H1 (cell line): ENCODE measurements around the gene KIFBP. TPM values are rescaled to one million over a fixed set of nuclear protein-coding genes. Genes with fewer than 3 reads are reported as not detected.

Source experiments
- CTCF ChIA-PET: fragments of 300-600 bp; sonication (Branson Sonifier 250); formaldehyde crosslinking; loops from one replicate; lab custom pipeline; 2021; ENCODE audit not compliant: partially characterized antibody; lab: Charles Lee
- POLR2A ChIA-PET: fragments of 300-600 bp; sonication (Branson Sonifier 250); formaldehyde crosslinking; loops from one replicate; lab custom pipeline; 2021; ENCODE audit warnings: inconsistent platforms; ENCODE audit not compliant: partially characterized antibody; lab: Charles Lee
- DNase-seq, 2 experiments: peaks; one replicate each; pipeline versions ENCODE4 v3.0.0 to v3.0.0-alpha.2; 2010 to 2022; ENCODE audit warnings: low spot score in 2 of 2, low read depth in 1 of 2, mixed read lengths in 1 of 2
- FAIRE-seq: peaks from 2 replicates; lab custom pipeline; 2011; peaks lifted over from hg19 to GRCh38; lab: Jason Lieb, UNC
- H2AFZ ChIP-seq: 2 replicates; pipeline ENCODE4 v1.8.1; 2012; ENCODE audit warnings: low read length, inconsistent platforms
- H2AK5ac ChIP-seq: 2 replicates; pipeline ENCODE4 v1.6.1; 2013; ENCODE audit warnings: low read depth, low read length
- H2BK120ac ChIP-seq: replicated peaks from 2 replicates; pipeline ENCODE3; 2013; ENCODE audit warnings: low read depth, low read length, inconsistent platforms
- H2BK12ac ChIP-seq: 2 replicates; pipeline ENCODE4 v1.6.1; 2013; ENCODE audit warnings: low read depth, low read length
- H2BK15ac ChIP-seq: 2 replicates; pipeline ENCODE4 v1.6.1; 2013; ENCODE audit warnings: low read length
- H2BK20ac ChIP-seq: 2 replicates; pipeline ENCODE4 v1.6.1; 2013; ENCODE audit warnings: low read length
- H2BK5ac ChIP-seq: 2 replicates; pipeline ENCODE4 v1.6.1; 2013; ENCODE audit warnings: low read depth, low read length
- H3K14ac ChIP-seq: 2 replicates; pipeline ENCODE4 v1.6.1; 2013; ENCODE audit warnings: inconsistent platforms; ENCODE audit not compliant: insufficient read length
- H3K18ac ChIP-seq: 2 replicates; pipeline ENCODE4 v1.6.1; 2013; ENCODE audit warnings: low read length; ENCODE audit errors: extremely low read depth
- H3K23ac ChIP-seq: 2 replicates; pipeline ENCODE4 v1.6.1; 2013; ENCODE audit warnings: inconsistent platforms; ENCODE audit not compliant: insufficient read length
- H3K23me2 ChIP-seq: 2 replicates; pipeline ENCODE4 v1.6.1; 2013; ENCODE audit warnings: low read depth, low read length
- H3K27ac ChIP-seq: 2 replicates; pipeline ENCODE4 v1.6.1; 2011; ENCODE audit warnings: low read depth, low read length, inconsistent platforms
- H3K27me3 ChIP-seq, 4 experiments: replicated peaks in 1 of 4; 1 replicate in 1 of 4; 2 replicates in 3 of 4; pipeline versions ENCODE4 v1.6.1 to v1.8.1; 2011 to 2013; ENCODE audit warnings: low read length in 3 of 4, mild to moderate bottlenecking in 3 of 4, inconsistent platforms in 2 of 4, mixed read lengths in 2 of 4, moderate library complexity in 1 of 4; ENCODE audit not compliant: control insufficient read depth in 3 of 4, insufficient read depth in 3 of 4; ENCODE audit errors: extremely low read depth in 1 of 4
- H3K36me3 ChIP-seq, 4 experiments: 2 replicates each; pipeline versions ENCODE4 v1.6.1 to v1.8.1; 2011 to 2013; ENCODE audit warnings: mild to moderate bottlenecking in 4 of 4, low read length in 3 of 4, moderate library complexity in 2 of 4, control low read depth in 1 of 4, inconsistent platforms in 1 of 4; ENCODE audit not compliant: insufficient read depth in 4 of 4, control insufficient read depth in 2 of 4
- H3K4ac ChIP-seq: replicated peaks from 2 replicates; pipeline ENCODE3; 2013; ENCODE audit warnings: low read length, low read depth, mixed read lengths, inconsistent platforms; ENCODE audit not compliant: insufficient read length
- H3K4me1 ChIP-seq, 4 experiments: replicated peaks in 1 of 4; 1 replicate in 1 of 4; 2 replicates in 3 of 4; pipeline versions ENCODE4 v1.6.1 to v1.8.1; 2011 to 2013; ENCODE audit warnings: low read length in 3 of 4, inconsistent platforms in 2 of 4, mixed read lengths in 1 of 4; ENCODE audit not compliant: insufficient read depth in 4 of 4, control insufficient read depth in 3 of 4
- H3K4me2 ChIP-seq, 2 experiments: 2 replicates each; pipeline versions ENCODE4 v1.6.1 to v1.8.1; 2011 to 2013; ENCODE audit warnings: low read depth in 2 of 2, low read length in 2 of 2, control low read depth in 1 of 2, inconsistent platforms in 1 of 2, mild to moderate bottlenecking in 1 of 2; ENCODE audit not compliant: insufficient read depth in 1 of 2
- H3K4me3 ChIP-seq, 4 experiments: fragments of 200-600, 300-600 bp in 1 of 4; sonication (generic), shearing (Covaris generic), sonication (Bioruptor Twin) in 1 of 4; 2 replicates each; pipeline versions ENCODE4 v1.5.1 to v1.8.1; 2011 to 2016; ENCODE audit warnings: low read length in 4 of 4, low read depth in 3 of 4, control low read depth in 2 of 4, inconsistent platforms in 2 of 4, mild to moderate bottlenecking in 2 of 4, mixed read lengths in 1 of 4, moderate library complexity in 1 of 4; ENCODE audit not compliant: insufficient read depth in 2 of 4; ENCODE audit errors: extremely low read depth in 1 of 4
- H3K56ac ChIP-seq: replicated peaks from 2 replicates; pipeline ENCODE3; 2013; ENCODE audit warnings: low read depth, mild to moderate bottlenecking, mixed read lengths, low read length, inconsistent platforms; ENCODE audit not compliant: insufficient read length
- H3K79me1 ChIP-seq: 2 replicates; pipeline ENCODE4 v1.6.1; 2013; ENCODE audit warnings: low read depth, low read length, control low read depth
- H3K79me2 ChIP-seq, 2 experiments: 2 replicates each; pipeline versions ENCODE4 v1.6.1 to v1.8.1; 2012 to 2013; ENCODE audit warnings: low read length in 2 of 2, mild to moderate bottlenecking in 2 of 2, inconsistent platforms in 1 of 2; ENCODE audit not compliant: insufficient read depth in 2 of 2, control insufficient read depth in 1 of 2
- H3K9ac ChIP-seq, 4 experiments: replicated peaks in 1 of 4; 1 replicate in 1 of 4; 2 replicates in 3 of 4; pipeline versions ENCODE4 v1.6.1 to v1.8.1; 2011 to 2013; ENCODE audit warnings: low read depth in 3 of 4, low read length in 3 of 4, control low read depth in 2 of 4, mild to moderate bottlenecking in 2 of 4, moderate library complexity in 2 of 4, inconsistent platforms in 1 of 4; ENCODE audit errors: extremely low read depth in 1 of 4
- H3K9me3 ChIP-seq, 2 experiments: 2 replicates each; pipeline versions ENCODE4 v1.6.1 to v1.8.1; 2012 to 2013; ENCODE audit warnings: mild to moderate bottlenecking in 2 of 2, moderate library complexity in 2 of 2, control low read depth in 1 of 2, inconsistent platforms in 1 of 2, low read depth in 1 of 2, low read length in 1 of 2, mixed read lengths in 1 of 2; ENCODE audit not compliant: insufficient read depth in 2 of 2
- H4K20me1 ChIP-seq, 2 experiments: replicated peaks in 1 of 2; 2 replicates each; pipeline versions ENCODE3 to v1.8.1; 2011 to 2013; ENCODE audit warnings: inconsistent platforms in 2 of 2, low read length in 2 of 2, mild to moderate bottlenecking in 1 of 2; ENCODE audit not compliant: insufficient read depth in 2 of 2, control insufficient read depth in 1 of 2
- H4K5ac ChIP-seq: 2 replicates; pipeline ENCODE4 v1.6.1; 2013; ENCODE audit warnings: low read length, low read depth, mixed read lengths, inconsistent platforms; ENCODE audit not compliant: insufficient read length
- H4K8ac ChIP-seq: 2 replicates; pipeline ENCODE4 v1.8.0; 2013; ENCODE audit warnings: mild to moderate bottlenecking, moderate library complexity, low read length, inconsistent platforms; ENCODE audit not compliant: insufficient read depth; ENCODE audit errors: extremely low read depth
- H4K91ac ChIP-seq: replicated peaks from 2 replicates; pipeline ENCODE3; 2013; ENCODE audit warnings: low read length, mixed read lengths, inconsistent platforms; ENCODE audit not compliant: insufficient read length
- BACH1 ChIP-seq: IDR thresholded peaks from 2 replicates; pipeline ENCODE4 v1.6.1; 2012; ENCODE audit warnings: low read length, improper control_type of control experiment
- CREB1 ChIP-seq: IDR thresholded peaks from 2 replicates; pipeline ENCODE4 v1.6.1; 2012; ENCODE audit warnings: inconsistent platforms
- PHF8 ChIP-seq: fragments of 200-600 bp; sonication (generic); conservative IDR thresholded peaks from 2 replicates; pipeline ENCODE4 v1.7.1; 2012; ENCODE audit warnings: low read depth, mild to moderate bottlenecking, inconsistent platforms, low read length, moderate library complexity
- SUZ12 ChIP-seq: fragments of 200-600 bp; sonication (generic); IDR thresholded peaks from 2 replicates; pipeline ENCODE4 v1.6.1; 2012; ENCODE audit warnings: mild to moderate bottlenecking, inconsistent platforms, low read length, moderate library complexity, mixed read lengths
- TAF7 ChIP-seq: optimal IDR thresholded peaks from 2 replicates; pipeline ENCODE3; 2011; ENCODE audit warnings: low read depth, mild to moderate bottlenecking, inconsistent platforms, low read length, moderate library complexity, borderline replicate concordance
- YY1 ChIP-seq: IDR thresholded peaks from 2 replicates; pipeline ENCODE4 v1.6.1; 2011; ENCODE audit warnings: low read depth, mild to moderate bottlenecking, low read length
- WGBS, 2 experiments: shearing (Covaris generic) in 1 of 2; methylation state at CpG; one replicate each; pipeline versions ENCODE4 v1.1.6 to v1.1.7; 2013 to 2015; ENCODE audit warnings: low lambda C conversion rate in 2 of 2, mixed read lengths in 2 of 2, inconsistent platforms in 1 of 2, low coverage in 1 of 2, missing lambda C conversion rate in 1 of 2; ENCODE audit not compliant: insufficient replicate concordance in 2 of 2, insufficient coverage in 1 of 2, insufficient read length in 1 of 2; ENCODE audit errors: extremely low coverage in 1 of 2, missing lambda C conversion rate in 1 of 2; 5-methylcytosine and 5-hydroxymethylcytosine counted together
- polyA plus RNA-seq, 7 experiments: library from polyadenylated mRNA; depleted of rRNA in 3 of 7; stranded (reverse) in 5 of 7; unstranded in 2 of 7; fragments of >200 nt in 5 of 7; fragments of 200-250 nt in 2 of 7; gene quantifications; 1 replicate in 5 of 7; 2 replicates in 1 of 7; 4 replicates in 1 of 7; pipeline versions ENCODE4 v1.2.1 to v1.2.3, GENCODE V29; 2011 to 2013; ENCODE audit warnings: missing spikeins in 2 of 7, mixed read lengths in 2 of 7
- total RNA-seq: library from RNA; stranded (reverse); fragmentation: NEBNext Ultra II Directional; extraction: Animal tissue kit (Norgen Biotek cat#: 25700); gene quantifications from 2 replicates; pipeline ENCODE4 v1.2.1, GENCODE V29; 2021
- TF ChIP-seq, protein P1 (sequence below): IDR thresholded peaks from 2 replicates; pipeline ENCODE4 v1.6.1; 2012; ENCODE audit warnings: inconsistent platforms
- TF ChIP-seq, protein P2 (sequence below): IDR thresholded peaks from 2 replicates; pipeline ENCODE4 v1.6.1; 2011; ENCODE audit warnings: low read length, improper control_type of control experiment

KIFBP gene
- total and polyA plus RNA-seq, 2 of the 8 experiments (the other 6 are each of a cell fraction or from before 2014, with no cell fraction given), result 17.3 to 34.6 TPM

- peaks cover 9 to 55% of the 10 kb centered on the region in 2 experiments for H3K79me2 ChIP-seq
- no peaks in the 10 kb centered on the region for H3K27me3 ChIP-seq
- ChIA-PET CTCF (no interaction called here), POLR2A (no interaction called here)
- H3K4me1 ChIP-seq, result no peaks in the 10 kb centered on the region
- H3K79me1 ChIP-seq, result 0 out of 2 replicates have a peak, but pooled peaks cover 2% of the 10 kb centered on the region
- WGBS, 2 experiments, result 95% methylated on average over 4 of the region's 4 CpGs; no CpG with 5 or more reads in 1 of the 2 experiments
- no peak overlapping the region for H3K18ac ChIP-seq
- TF ChIP-seq BACH1, result no peak
- TF ChIP-seq, protein P1, sequence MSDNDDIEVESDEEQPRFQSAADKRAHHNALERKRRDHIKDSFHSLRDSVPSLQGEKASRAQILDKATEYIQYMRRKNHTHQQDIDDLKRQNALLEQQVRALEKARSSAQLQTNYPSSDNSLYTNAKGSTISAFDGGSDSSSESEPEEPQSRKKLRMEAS, result no peak
- no peak for TF ChIP-seq CREB1
- no peak for TF ChIP-seq SUZ12
- no peak for TF ChIP-seq PHF8
- TF ChIP-seq, protein P2, sequence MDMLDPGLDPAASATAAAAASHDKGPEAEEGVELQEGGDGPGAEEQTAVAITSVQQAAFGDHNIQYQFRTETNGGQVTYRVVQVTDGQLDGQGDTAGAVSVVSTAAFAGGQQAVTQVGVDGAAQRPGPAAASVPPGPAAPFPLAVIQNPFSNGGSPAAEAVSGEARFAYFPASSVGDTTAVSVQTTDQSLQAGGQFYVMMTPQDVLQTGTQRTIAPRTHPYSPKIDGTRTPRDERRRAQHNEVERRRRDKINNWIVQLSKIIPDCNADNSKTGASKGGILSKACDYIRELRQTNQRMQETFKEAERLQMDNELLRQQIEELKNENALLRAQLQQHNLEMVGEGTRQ, result no peak
- TF ChIP-seq YY1, result no peak
- TF ChIP-seq TAF7, result no peak
- H4K91ac ChIP-seq, result no peak overlapping the region
- no peak overlapping the region for H3K56ac ChIP-seq
- H2BK15ac ChIP-seq, result no peak overlapping the region
- no peak overlapping the region for H3K27ac ChIP-seq
- H3K36me3 ChIP-seq, result peaks cover 35 to 92% (median 67%) of the 10 kb centered on the region in 4 experiments
- no peak overlapping the region for H3K4me3 ChIP-seq
- no peak overlapping the region for H4K5ac ChIP-seq
- DNase-seq, result no peak
- no peak overlapping the region for H2AK5ac ChIP-seq
- no peak overlapping the region for H3K4ac ChIP-seq
- no peak overlapping the region for H2BK20ac ChIP-seq
- H3K23me2 ChIP-seq, result no peaks in the 10 kb centered on the region
- H2AFZ ChIP-seq, result no peak overlapping the region
- no peak overlapping the region for H2BK120ac ChIP-seq
- peaks cover 4 to 13% of the 10 kb centered on the region in 2 experiments for H4K20me1 ChIP-seq
- H3K9me3 ChIP-seq, result no peaks in the 10 kb centered on the region
- no peak overlapping the region for H4K8ac ChIP-seq
- no peak overlapping the region for H2BK12ac ChIP-seq
- no peak overlapping the region for H3K14ac ChIP-seq
- no peak for FAIRE-seq
- no peak overlapping the region for H3K4me2 ChIP-seq
- H3K23ac ChIP-seq, result no peak overlapping the region
- no peak overlapping the region for H2BK5ac ChIP-seq
- H3K9ac ChIP-seq, result no peak overlapping the region
Observed at GRCh38 chr10:68963151-68963550, 25.5 kb upstream of the KIFBP start.
